GM19043 (cell line): ENCODE results near the gene CASD1.

ENCODE experiments used
- ATAC-seq: cut with Tn5 transposase; IDR thresholded peaks from one replicate; pipeline ENCODE4 v1.9.1; 2021; ENCODE audit warnings: low read depth; ENCODE audit not compliant: unreplicated experiment

The CASD1 gene

DNA sequence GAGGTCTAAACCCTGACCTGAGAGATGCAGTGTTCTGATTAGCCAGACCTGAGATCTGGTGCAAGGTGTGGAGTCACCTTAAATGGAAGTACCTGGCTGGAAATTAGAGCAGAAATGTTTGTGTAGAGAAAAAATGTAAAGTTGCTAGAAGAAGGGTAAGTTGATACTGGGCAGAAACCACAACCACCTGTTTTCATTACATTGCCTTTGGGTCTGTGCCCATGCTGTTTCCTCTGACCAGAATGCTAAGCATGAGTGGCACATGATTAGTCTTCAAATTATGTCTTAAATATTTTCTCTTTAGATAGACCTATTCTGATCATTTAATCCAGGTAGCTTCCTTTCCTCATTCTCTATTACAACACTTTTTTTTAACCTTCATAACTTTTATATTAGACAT is 69.0 kb downstream of the CASD1 start:
- no peak for ATAC-seq

DNA sequence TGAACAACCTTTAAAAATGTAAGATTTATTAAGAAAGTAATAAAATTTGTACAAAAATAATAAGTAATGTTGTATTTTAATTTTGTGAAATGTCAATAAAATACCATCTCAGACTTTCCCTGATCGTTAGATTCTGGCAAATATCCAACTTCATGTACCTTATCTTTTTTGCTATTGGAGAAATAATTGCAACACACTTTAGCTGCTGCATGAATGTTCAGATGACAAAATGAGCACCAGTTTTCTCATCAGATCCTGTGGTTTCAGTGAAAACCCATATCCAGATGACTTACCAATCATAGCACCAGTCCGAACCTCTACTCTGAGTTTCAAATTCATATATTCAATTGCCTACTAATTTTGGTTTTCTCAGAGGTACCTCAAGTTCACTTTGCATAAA is 69.9 kb downstream of the CASD1 start:
- no peak for ATAC-seq

DNA sequence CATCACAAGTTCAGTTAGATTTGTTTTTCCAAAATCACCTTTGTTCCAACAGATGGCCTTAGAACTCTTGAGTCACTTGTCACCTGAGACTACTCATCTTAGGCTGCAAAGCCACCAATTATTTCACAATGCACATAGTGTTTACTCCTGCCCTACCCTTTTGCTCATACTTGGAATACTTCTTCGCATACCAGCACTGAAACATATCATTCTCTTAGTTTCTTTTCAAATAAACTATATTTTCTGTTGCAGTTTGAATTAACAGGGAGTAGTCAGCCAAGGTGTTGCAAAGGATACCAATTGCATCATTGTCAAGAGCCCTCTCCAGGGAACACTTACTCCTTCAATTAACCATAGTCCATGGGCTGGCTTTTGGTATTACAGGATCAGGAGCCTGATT is 71.0 kb downstream of the CASD1 start:
- no peak for ATAC-seq

DNA sequence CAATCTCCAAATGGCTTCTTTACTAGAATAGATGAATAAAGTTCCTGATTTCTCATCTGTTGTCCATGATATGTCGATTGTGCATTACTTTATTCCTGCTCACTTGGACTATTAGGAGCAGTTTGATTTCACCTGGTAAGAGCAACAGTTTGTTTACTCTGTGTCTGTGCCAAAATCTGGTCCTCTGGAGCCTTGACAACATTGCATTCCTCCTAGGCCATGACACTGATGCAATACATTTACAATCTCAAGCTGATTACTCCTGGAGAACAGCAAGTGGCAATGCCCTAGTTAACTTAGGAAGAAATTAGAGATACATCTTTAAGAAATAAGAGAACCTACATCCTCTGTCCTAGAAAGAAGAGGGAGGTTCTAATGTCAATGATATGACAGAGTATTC is 74.5 kb downstream of the CASD1 start:
- no peak for ATAC-seq

DNA sequence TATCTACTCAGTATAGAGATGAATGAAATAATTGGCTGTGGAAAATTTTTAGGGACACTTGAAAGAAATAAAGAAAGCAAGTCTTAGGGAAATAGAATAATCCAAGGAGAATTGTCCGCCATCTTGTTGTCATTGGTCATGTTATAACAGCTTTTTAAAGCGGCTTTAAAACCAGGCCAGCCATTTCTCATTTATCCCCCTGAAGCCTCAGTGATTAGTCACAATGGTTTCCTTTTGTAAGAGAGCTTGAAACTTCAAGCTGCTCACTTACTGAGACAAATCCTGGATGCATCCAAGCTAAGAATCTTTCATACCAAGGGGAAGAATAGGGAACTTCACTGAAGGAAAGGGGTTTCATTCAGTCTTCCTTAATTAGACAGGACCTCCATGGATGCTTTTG is 78.5 kb downstream of the CASD1 start:
- ATAC-seq: no peak

DNA sequence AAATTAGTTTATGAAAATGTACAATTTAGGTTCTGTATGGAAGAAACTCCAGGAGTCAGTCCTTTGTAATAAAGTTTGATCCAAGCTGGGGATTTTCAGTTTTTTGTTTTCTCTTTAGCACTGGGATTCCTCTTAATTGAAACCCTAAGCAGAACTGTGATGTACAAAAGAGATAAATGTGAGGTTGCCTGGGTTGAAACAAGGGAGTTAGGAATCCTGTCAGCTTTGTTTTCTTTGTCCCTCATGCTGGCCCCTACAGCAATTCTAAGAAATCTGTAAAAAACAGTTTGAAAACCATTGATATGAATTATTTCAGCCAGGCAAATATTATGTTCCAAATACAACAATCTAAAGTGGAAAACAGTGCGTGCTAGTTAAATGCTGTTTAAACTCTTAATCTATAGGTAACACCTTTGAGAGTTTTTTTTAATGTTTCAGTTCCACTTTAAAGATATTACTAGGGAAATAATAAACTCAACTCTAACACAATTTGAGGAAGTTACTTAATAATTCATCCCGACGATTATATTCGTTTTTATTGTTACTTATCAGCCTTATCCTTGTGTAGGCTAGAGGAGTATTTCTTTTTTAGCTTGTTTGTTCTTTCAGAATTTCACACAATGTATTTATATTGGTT is 81.0 kb downstream of the CASD1 start:
- no peak for ATAC-seq

DNA sequence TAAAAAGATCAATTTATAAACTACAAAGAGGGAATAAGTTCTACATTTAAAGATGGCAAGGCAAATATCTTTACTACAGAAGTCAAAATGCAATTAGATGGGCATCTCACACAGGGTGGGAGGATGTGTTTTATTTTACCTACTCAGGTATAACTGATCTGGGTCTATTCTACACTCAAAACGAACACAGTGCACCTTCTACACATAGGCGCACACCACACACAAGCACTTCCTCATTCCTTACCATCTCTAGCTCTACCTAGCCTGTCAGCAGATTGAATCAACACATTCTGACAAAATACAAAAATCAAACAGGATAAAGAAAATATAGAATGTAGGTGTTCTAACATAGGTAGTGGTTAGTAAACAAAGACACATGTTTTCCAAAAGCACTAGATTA is 81.6 kb downstream of the CASD1 start:
- peak; percentile 77 for ATAC-seq

DNA sequence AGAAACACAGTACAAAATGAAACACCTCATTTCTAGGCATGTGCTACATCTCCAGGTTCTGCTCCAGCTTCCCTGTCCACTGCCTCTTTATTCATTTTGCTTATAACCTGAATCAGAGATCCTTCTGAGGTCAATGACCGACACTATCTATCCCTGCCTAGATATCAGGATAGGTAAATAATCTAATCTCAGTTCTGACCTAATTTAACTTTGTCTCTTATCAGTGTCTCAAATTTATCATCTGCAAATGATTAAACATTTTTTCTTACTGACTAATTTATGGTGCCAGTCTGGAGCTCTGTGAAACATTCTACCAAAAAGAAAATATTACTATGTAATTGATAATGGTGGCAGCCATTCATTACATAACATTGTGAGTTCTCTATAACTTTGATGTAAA is 85.3 kb downstream of the CASD1 start:
- no peak for ATAC-seq

DNA sequence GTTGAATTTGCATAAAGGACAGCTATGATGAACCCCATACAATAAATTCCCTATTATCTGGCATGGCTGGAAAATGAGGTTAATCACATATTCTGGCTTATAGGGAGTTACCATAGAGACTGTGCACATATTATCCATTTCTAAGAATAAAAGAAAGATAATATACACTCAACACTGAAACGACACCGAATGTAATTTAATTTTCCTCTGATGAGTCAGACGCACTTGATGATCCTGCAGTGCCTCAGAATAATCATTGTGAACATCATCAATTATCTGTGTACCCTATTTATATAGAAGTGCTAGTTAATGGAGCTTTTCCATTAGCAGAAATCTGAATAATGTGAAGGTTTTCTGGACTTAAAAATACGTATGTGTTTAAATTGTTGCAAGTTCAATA is 86.1 kb downstream of the CASD1 start:
- no peak for ATAC-seq

DNA sequence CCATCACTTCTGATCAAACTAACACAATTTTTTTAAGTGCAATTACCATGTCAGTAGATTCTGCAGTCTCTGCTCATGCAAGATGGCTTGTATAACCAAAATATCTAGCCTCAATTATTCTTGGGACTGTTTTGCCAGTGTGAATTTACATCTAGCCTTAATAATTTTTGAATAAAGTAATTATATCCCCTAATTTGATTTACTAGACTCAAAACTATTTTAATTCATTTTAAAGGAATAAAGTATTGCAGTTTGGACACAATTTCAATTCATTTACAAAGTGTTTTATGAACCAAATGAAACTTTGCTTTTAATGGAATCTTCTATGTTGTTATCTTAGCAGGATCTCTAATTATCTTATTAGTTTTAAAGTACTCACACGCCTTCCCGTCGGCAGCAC is 90.7 kb downstream of the CASD1 start:
- no peak for ATAC-seq

DNA sequence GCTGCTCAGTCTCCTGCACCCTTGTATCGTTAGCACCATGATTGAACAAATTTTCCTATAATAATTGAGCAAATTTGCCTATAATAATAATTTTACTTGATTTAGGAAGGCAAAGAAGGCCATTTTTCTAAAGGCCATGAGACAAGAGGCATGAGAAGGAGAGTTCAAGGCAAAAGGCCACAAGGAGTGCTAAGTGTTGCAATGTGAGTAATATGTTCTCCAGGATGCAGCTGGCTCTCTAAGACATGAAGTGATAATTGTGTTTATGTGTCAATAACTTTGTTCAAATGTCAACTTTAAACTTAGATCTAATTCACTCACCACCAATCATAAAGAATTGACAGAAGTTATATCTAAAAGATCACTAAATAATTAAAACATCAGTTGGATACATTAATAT is 92.6 kb downstream of the CASD1 start:
- no peak for ATAC-seq

DNA sequence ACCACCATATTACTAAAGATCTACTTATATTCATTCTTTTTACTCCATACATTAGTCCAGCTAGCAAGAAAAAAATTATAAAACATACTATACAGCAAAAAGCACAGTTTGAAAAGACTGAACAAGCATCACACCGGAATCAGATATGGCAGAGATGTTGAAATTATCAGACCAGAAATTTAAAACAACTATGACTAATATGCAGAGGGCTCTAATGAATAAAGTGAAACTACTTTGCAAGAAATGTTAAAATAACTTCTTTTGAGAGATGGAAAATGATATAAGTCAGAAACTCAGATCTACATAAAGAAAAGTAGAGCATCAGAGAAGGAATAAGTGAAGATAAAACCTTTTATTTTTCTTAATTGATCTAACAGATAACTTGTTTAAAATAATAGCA is 95.4 kb downstream of the CASD1 start:
- peak; percentile 67 for ATAC-seq
